Measurements from ENCODE around the gene PNLIPRP2. TPM values are rescaled to one million over a fixed set of nuclear protein-coding genes. Genes with fewer than 3 reads are reported as not detected.

Gene PNLIPRP2
- polyA plus RNA-seq, 1 donor (not counting 4 experiments of a cell fraction or from before 2014, with no cell fraction given): not detected

GRCh38 chr10:116598329-116598728 is 22.4 kb upstream of the PNLIPRP2 start:
- Histone ChIP-seq H3K9me3 (ENCODE audit: control insufficient read depth, low read depth, low read length) (no peaks in the 10 kb centered on the region), H3K27ac (ENCODE audit: control insufficient read depth, insufficient read depth, low read length) (no peak overlapping the region), H3K4me2 (ENCODE audit: control insufficient read depth, extremely low read depth, insufficient read depth, low read depth, low read length) (no peak overlapping the region), H4K20me1 (ENCODE audit: control insufficient read depth, extremely low read depth, insufficient read depth, low read length) (no peaks in the 10 kb centered on the region), H3K4me3 (ENCODE audit: control insufficient read depth in 2 of 3, extremely low read depth in 1 of 3, insufficient read depth in 2 of 3, low read depth in 1 of 3, low read length in 3 of 3) (no peak overlapping the region), H3K27me3 (ENCODE audit: control insufficient read depth, extremely low read depth, insufficient read depth, low read length) (peaks cover 7% of the 10 kb centered on the region), H3K79me2 (ENCODE audit: control insufficient read depth, insufficient read depth, low read length) (no peaks in the 10 kb centered on the region), H2AFZ (ENCODE audit: control insufficient read depth, low read length) (no peak overlapping the region), H3K4me1 (ENCODE audit: control insufficient read depth, extremely low read depth, insufficient read depth, low read length) (no peaks in the 10 kb centered on the region), H3K9me1 (ENCODE audit: control insufficient read depth, extremely low read depth, insufficient read depth, low read length) (no peaks in the 10 kb centered on the region), H3K36me3 (ENCODE audit: control insufficient read depth in 2 of 2, extremely low read depth in 1 of 2, insufficient read depth in 2 of 2, low read length in 2 of 2) (no peaks in the 10 kb centered on the region), H3K9ac (ENCODE audit: control insufficient read depth, extremely low read depth, insufficient read depth, low read length) (no peak overlapping the region)
- dilution Hi-C loops (cut with MboI; ENCODE audit: extremely low pct_ligation_motif_present, low sequenced_read_pairs): no loop called here
- TF ChIP-seq CTCF (optimal IDR thresholded peaks at IDR 0.05 in 1 of 3, IDR thresholded peaks at IDR 0.05 in 1 of 3, conservative IDR thresholded peaks at IDR 0.05 in 1 of 3; ENCODE audit: extremely low read depth in 1 of 3, insufficient read depth in 2 of 3, low read length in 3 of 3) (no peak), EZH2 (IDR thresholded peaks at IDR 0.05; ENCODE audit: low read length) (no peak)
- no peak for FAIRE-seq
- no peak for DNase-seq (ENCODE audit: low read depth, low spot score)

- Histone ChIP-seq H4K20me1 (ENCODE audit: control insufficient read depth, extremely low read depth, insufficient read depth, low read length) (no peaks in the 10 kb centered on the region), H3K9ac (ENCODE audit: control insufficient read depth, extremely low read depth, insufficient read depth, low read length) (no peak overlapping the region), H3K9me3 (ENCODE audit: control insufficient read depth, low read depth, low read length) (no peaks in the 10 kb centered on the region), H3K4me1 (ENCODE audit: control insufficient read depth, extremely low read depth, insufficient read depth, low read length) (no peaks in the 10 kb centered on the region), H3K27ac (ENCODE audit: control insufficient read depth, insufficient read depth, low read length) (no peak overlapping the region), H3K4me2 (ENCODE audit: control insufficient read depth, extremely low read depth, insufficient read depth, low read depth, low read length) (no peak overlapping the region), H3K9me1 (ENCODE audit: control insufficient read depth, extremely low read depth, insufficient read depth, low read length) (no peaks in the 10 kb centered on the region), H2AFZ (ENCODE audit: control insufficient read depth, low read length) (no peak overlapping the region), H3K36me3 (ENCODE audit: control insufficient read depth in 2 of 2, extremely low read depth in 1 of 2, insufficient read depth in 2 of 2, low read length in 2 of 2) (no peaks in the 10 kb centered on the region), H3K79me2 (ENCODE audit: control insufficient read depth, insufficient read depth, low read length) (no peaks in the 10 kb centered on the region), H3K4me3 (ENCODE audit: control insufficient read depth in 2 of 3, extremely low read depth in 1 of 3, insufficient read depth in 2 of 3, low read depth in 1 of 3, low read length in 3 of 3) (no peak overlapping the region), H3K27me3 (ENCODE audit: control insufficient read depth, extremely low read depth, insufficient read depth, low read length) (peaks cover 7% of the 10 kb centered on the region)
- dilution Hi-C loops (cut with MboI; ENCODE audit: extremely low pct_ligation_motif_present, low sequenced_read_pairs): no loop called here
- FAIRE-seq (no peak), DNase-seq (ENCODE audit: low read depth, low spot score) (no peak)
- no peak for TF ChIP-seq EZH2 (IDR thresholded peaks at IDR 0.05; ENCODE audit: low read length)
Measured at GRCh38 chr10:116599991-116600390, 20.8 kb upstream of the PNLIPRP2 start.
